Fibroblast of lung (primary cell): ENCODE data around the gene STK11IP. TPM values are rescaled to one million over a fixed set of nuclear protein-coding genes. Genes with fewer than 3 reads are reported as not detected.
A peak's percentile ranks its signal among the peaks of the same experiment; 100 is the strongest.

ENCODE experiments used
- DNase-seq, 2 donors: peaks; one replicate each; pipeline versions ENCODE4 v3.0.0 to v3.0.0-alpha.2; 2010; ENCODE audit warnings: low read depth in 2 of 2
- H2AFZ ChIP-seq: 2 replicates; pipeline ENCODE4 v1.5.1; 2012; ENCODE audit warnings: low read length, control low read depth, inconsistent platforms
- H3K27ac ChIP-seq: 2 replicates; pipeline ENCODE4 v1.5.1; 2011; ENCODE audit warnings: low read length, control low read depth; ENCODE audit not compliant: insufficient read depth
- H3K27me3 ChIP-seq: 2 replicates; pipeline ENCODE4 v1.5.1; 2011; ENCODE audit warnings: mild to moderate bottlenecking, low read length; ENCODE audit not compliant: control insufficient read depth, insufficient read depth
- H3K36me3 ChIP-seq: 2 replicates; pipeline ENCODE4 v1.5.1; 2011; ENCODE audit warnings: low read length; ENCODE audit not compliant: control insufficient read depth, insufficient read depth
- H3K4me1 ChIP-seq: 2 replicates; pipeline ENCODE4 v1.5.1; 2011; ENCODE audit warnings: low read length; ENCODE audit not compliant: control insufficient read depth, insufficient read depth; ENCODE audit errors: extremely low read depth
- H3K4me2 ChIP-seq: 2 replicates; pipeline ENCODE4 v1.5.1; 2011; ENCODE audit warnings: low read length, control low read depth; ENCODE audit not compliant: insufficient read depth; ENCODE audit errors: extremely low read depth
- H3K4me3 ChIP-seq, 4 experiments: fragments of 200-600 bp in 1 of 4; sonication (generic) in 1 of 4; replicated peaks in 1 of 4; 2 replicates each; pipeline ENCODE4 v1.5.1; 2011 to 2016; ENCODE audit warnings: low read length in 4 of 4, low read depth in 3 of 4, mild to moderate bottlenecking in 3 of 4, control low read depth in 2 of 4, inconsistent platforms in 1 of 4, mixed read lengths in 1 of 4; ENCODE audit not compliant: insufficient read depth in 1 of 4; ENCODE audit errors: control extremely low read depth in 1 of 4
- H3K79me2 ChIP-seq: 2 replicates; pipeline ENCODE4 v1.5.1; 2012; ENCODE audit warnings: mild to moderate bottlenecking, low read length, inconsistent platforms; ENCODE audit not compliant: control insufficient read depth, insufficient read depth
- H3K9ac ChIP-seq: 2 replicates; pipeline ENCODE4 v1.5.1; 2011; ENCODE audit warnings: mild to moderate bottlenecking, low read length, control low read depth; ENCODE audit not compliant: insufficient read depth
- H3K9me3 ChIP-seq: 2 replicates; pipeline ENCODE4 v1.5.1; 2012; ENCODE audit warnings: low read depth, low read length; ENCODE audit not compliant: control insufficient read depth, insufficient read depth
- H4K20me1 ChIP-seq: 2 replicates; pipeline ENCODE4 v1.5.1; 2011; ENCODE audit warnings: low read length; ENCODE audit not compliant: control insufficient read depth, insufficient read depth; ENCODE audit errors: extremely low read depth
- EZH2 ChIP-seq: IDR thresholded peaks from 2 replicates; pipeline ENCODE4 v1.5.1; 2012; ENCODE audit warnings: low read length, control low read depth, mild to moderate bottlenecking; ENCODE audit errors: missing control alignments
- polyA plus RNA-seq, 2 donors: library from polyadenylated mRNA; depleted of rRNA in 1 of 2; stranded (reverse) in 1 of 2; unstranded in 1 of 2; fragments of >200 nt; gene quantifications; 2 replicates each; pipeline ENCODE4 v1.2.1, GENCODE V29; 2011 to 2012; ENCODE audit warnings: missing spikeins in 1 of 2
- total RNA-seq: library from RNA; depleted of rRNA; stranded (reverse); fragments of >200 nt; gene quantifications from 2 replicates; pipeline ENCODE4 v1.2.1, GENCODE V29; 2014
- TF ChIP-seq, protein P1 (sequence below), 2 donors: IDR thresholded peaks in 1 of 2; conservative IDR thresholded peaks in 1 of 2; 1 replicate in 1 of 2; 2 replicates in 1 of 2; pipeline ENCODE4 v1.5.1; 2011 to 2012; ENCODE audit warnings: low read length in 2 of 2, control low read depth in 1 of 2, inconsistent platforms in 1 of 2, low read depth in 1 of 2, mild to moderate bottlenecking in 1 of 2

STK11IP gene
- total and polyA plus RNA-seq, 2 donors (not counting 1 experiment from before 2014, with no cell fraction given), result 5.6 to 16.8 TPM

- TF ChIP-seq, protein P1, sequence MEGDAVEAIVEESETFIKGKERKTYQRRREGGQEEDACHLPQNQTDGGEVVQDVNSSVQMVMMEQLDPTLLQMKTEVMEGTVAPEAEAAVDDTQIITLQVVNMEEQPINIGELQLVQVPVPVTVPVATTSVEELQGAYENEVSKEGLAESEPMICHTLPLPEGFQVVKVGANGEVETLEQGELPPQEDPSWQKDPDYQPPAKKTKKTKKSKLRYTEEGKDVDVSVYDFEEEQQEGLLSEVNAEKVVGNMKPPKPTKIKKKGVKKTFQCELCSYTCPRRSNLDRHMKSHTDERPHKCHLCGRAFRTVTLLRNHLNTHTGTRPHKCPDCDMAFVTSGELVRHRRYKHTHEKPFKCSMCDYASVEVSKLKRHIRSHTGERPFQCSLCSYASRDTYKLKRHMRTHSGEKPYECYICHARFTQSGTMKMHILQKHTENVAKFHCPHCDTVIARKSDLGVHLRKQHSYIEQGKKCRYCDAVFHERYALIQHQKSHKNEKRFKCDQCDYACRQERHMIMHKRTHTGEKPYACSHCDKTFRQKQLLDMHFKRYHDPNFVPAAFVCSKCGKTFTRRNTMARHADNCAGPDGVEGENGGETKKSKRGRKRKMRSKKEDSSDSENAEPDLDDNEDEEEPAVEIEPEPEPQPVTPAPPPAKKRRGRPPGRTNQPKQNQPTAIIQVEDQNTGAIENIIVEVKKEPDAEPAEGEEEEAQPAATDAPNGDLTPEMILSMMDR (conservative IDR thresholded peaks at IDR 0.05 in 1 of 2, IDR thresholded peaks at IDR 0.05 in 1 of 2; ENCODE audit: low read depth in 1 of 2, low read length in 2 of 2), result no peak
- no peak for TF ChIP-seq EZH2
- no peak overlapping the region for H3K4me2 ChIP-seq
- H3K36me3 ChIP-seq, result no peaks in the 10 kb centered on the region
- H3K27me3 ChIP-seq, result peaks cover 25% of the 10 kb centered on the region
- no peak overlapping the region for H3K9ac ChIP-seq
- no peak overlapping the region for H3K27ac ChIP-seq
- H3K9me3 ChIP-seq, result no peaks in the 10 kb centered on the region
- no peak overlapping the region for H2AFZ ChIP-seq
- H3K4me3 ChIP-seq, result no peak overlapping the region
- no peaks in the 10 kb centered on the region for H3K79me2 ChIP-seq
- DNase-seq, result peak in 1 of 2 donors; percentile 76
- no peaks in the 10 kb centered on the region for H3K4me1 ChIP-seq
- H4K20me1 ChIP-seq, result no peaks in the 10 kb centered on the region
Observed at GRCh38 chr2:219578811-219579613, 18.6 kb upstream of the STK11IP start.

DNA sequence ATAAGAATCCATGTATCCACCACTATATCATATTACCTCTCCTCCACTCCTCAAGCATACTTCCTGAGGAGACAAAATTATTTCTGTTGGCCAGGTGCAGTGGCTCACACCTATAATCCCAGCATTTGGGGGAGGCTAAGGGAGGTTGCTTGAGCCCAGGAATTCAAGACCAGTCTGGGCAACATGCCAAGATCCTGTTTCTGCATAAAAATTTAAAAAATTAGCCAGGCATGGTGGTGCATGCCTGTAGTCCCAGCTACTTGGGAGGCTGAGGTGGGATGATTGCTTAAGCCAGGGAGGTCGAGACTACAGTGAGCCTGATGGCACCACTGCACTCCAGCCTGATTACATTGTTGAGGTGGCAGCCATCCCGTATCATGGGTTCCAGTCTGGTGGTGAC, 16.3 kb upstream of the STK11IP start:
- Histone ChIP-seq H3K27me3 (peaks cover 23% of the 10 kb centered on the region), H3K79me2 (no peaks in the 10 kb centered on the region), H3K36me3 (no peaks in the 10 kb centered on the region), H4K20me1 (no peaks in the 10 kb centered on the region), H2AFZ (no peak overlapping the region), H3K9ac (no peak overlapping the region), H3K4me3 (no peak overlapping the region), H3K27ac (no peak overlapping the region), H3K9me3 (no peaks in the 10 kb centered on the region), H3K4me2 (no peak overlapping the region), H3K4me1 (no peaks in the 10 kb centered on the region)
- DNase-seq, result no peak
- TF ChIP-seq EZH2, result no peak
- TF ChIP-seq, protein P1 (conservative IDR thresholded peaks at IDR 0.05 in 1 of 2, IDR thresholded peaks at IDR 0.05 in 1 of 2; ENCODE audit: low read depth in 1 of 2, low read length in 2 of 2), result no peak

DNA sequence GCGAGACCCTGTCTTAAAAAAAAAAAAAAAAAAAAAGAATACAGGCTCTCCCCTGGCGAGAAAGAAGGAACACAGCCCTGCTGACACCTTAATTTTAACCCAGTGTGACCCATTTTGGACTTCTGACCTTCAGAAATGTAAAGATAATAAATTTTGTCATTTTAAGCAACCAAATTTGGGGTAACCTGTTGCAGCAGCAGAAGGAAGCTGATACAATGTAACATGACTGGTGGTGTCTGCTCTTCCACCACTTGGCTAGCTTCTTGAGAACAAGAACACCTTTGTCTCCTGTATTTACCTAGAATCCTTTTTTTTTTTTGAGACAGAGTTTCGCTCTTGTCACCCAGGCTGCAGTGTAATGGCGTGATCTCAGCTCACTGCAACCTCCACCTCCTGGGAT, 6.6 kb upstream of the STK11IP start:
- Histone ChIP-seq H3K79me2 (no peaks in the 10 kb centered on the region), H3K4me1 (no peaks in the 10 kb centered on the region), H3K4me3 (no peak overlapping the region), H3K27me3 (peaks cover 3% of the 10 kb centered on the region), H3K4me2 (no peak overlapping the region), H4K20me1 (no peaks in the 10 kb centered on the region), H3K36me3 (no peaks in the 10 kb centered on the region), H2AFZ (no peak overlapping the region), H3K27ac (no peak overlapping the region), H3K9me3 (no peaks in the 10 kb centered on the region), H3K9ac (no peak overlapping the region)
- no peak for DNase-seq
- TF ChIP-seq, protein P1 (conservative IDR thresholded peaks at IDR 0.05 in 1 of 2, IDR thresholded peaks at IDR 0.05 in 1 of 2; ENCODE audit: low read depth in 1 of 2, low read length in 2 of 2), result no peak
- no peak for TF ChIP-seq EZH2
